ENCODE measurements around the gene MYO1G. TPM values are rescaled to one million over a fixed set of nuclear protein-coding genes. Genes with fewer than 3 reads are reported as not detected.
"Not testable (repeated sequence)": the region's sequence is repeated elsewhere in the genome, so short reads cannot be mapped to it uniquely, and the experiment has no call there.

MYO1G gene
- total RNA-seq, 1 donor from 2014 or later: 2.4 TPM

DNA sequence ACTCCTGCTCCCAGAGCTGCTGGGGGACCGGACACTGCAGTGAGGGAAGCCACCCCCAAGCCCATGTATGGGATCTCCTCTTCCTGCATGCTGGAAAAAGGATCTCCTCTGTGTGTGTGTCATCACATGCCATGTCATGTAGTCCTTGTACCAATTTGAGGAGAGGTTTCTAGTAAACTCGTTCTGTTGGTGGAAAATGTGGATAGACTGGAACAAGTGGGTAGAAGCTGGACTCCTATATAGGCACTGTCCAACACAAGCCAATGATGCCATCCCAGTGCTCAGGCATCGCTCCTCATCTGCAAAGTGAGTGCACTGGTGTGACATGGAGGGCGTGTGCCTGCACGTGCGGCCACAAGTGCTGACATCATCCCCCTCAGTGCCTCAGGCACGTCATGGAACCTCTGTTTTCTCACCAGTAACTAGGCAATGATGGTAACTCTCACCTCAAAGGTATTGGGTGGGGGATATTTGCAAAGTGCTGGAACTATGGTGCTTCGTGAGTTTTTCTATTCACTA is 19.3 kb downstream of the MYO1G start:
- intact Hi-C loops (cut with DNase I): no loop called here
- no peak for DNase-seq (ENCODE audit: low spot score)

GRCh38 chr7:44958645-44959344 is 20.0 kb downstream of the MYO1G start:
- DNase-seq (ENCODE audit: low spot score): no peak
- intact Hi-C loops (cut with DNase I): no loop called here

- DNase-seq (ENCODE audit: low spot score): no peak
- intact Hi-C loops (cut with DNase I): no loop called here
These were observed 22.6 kb downstream of the MYO1G start for GRCh38 chr7:44956157-44956766.

DNA sequence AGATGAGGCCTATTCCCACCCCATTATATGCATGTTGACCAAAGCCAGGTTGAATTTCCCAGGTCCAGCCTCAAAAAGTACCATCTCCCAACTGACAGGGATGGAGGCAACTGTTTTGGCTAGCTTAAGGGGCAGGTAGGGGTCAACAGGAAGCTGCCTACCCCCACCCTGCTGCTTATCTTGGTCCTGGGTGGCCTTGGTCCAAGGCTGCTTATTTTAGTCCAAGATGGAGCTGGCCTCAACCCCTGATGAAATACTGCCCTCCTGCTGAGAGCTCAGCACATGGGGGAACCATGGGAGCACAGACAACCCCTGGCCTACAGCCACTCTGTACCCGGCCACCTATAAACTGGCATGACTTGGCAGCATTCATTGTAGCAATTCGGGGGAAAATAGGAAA is 23.1 kb downstream of the MYO1G start:
- DNase-seq (ENCODE audit: low spot score): no peak
- intact Hi-C loops (cut with DNase I): no loop called here

GRCh38 chr7:44953156-44953555 is 25.7 kb downstream of the MYO1G start:
- intact Hi-C loops (cut with DNase I): no loop called here
- no peak for DNase-seq (ENCODE audit: low spot score)

DNA sequence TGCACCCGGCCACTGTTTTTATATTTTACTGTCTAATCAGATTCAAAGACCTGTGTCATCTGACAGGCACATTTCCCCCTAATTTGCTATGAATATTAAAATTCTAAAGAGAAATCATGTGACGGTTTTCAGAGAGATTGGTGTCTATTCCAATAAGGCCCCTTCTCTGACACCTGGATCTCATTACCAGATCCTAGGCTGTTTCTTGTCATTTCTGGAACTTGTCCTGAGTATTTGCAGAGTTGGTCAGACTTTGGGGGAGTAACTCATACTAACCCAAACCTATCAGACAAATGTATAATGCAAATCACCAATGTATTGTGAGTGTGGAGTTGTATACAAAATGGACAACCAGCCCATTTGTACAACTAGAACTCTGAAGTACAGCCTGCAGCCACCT is 29.5 kb downstream of the MYO1G start:
- no peak for DNase-seq (ENCODE audit: low spot score)
- intact Hi-C loops (cut with DNase I): no loop called here

GRCh38 chr7:44945479-44945878 is 33.3 kb downstream of the MYO1G start:
- intact Hi-C loops (cut with DNase I): no loop called here
- no peak for DNase-seq (ENCODE audit: low spot score)

GRCh38 chr7:44944821-44945220 is 34.0 kb downstream of the MYO1G start:
- no peak for DNase-seq (ENCODE audit: low spot score)
- intact Hi-C loops (cut with DNase I): no loop called here

DNA sequence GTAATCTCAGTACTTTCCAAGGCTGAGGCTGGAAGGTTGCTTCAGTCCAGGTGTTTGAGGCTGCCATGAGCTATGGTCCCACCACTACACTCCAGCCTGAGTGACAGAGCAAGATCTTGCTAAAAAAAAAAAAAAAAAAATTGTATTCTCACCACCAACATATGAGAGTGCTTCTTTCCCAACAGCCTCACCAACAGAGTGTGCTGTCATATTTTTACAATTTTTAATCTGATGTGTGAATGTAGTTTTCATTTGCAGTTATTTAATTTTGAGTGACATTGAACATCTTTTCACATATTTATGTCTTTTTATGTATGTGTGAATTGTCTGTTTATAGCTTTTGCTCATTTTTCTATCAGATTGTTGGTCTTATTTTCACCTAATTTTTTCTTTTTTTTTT is 35.2 kb downstream of the MYO1G start:
- no peak for DNase-seq (ENCODE audit: low spot score)
- intact Hi-C loops (cut with DNase I): no loop called here

DNA sequence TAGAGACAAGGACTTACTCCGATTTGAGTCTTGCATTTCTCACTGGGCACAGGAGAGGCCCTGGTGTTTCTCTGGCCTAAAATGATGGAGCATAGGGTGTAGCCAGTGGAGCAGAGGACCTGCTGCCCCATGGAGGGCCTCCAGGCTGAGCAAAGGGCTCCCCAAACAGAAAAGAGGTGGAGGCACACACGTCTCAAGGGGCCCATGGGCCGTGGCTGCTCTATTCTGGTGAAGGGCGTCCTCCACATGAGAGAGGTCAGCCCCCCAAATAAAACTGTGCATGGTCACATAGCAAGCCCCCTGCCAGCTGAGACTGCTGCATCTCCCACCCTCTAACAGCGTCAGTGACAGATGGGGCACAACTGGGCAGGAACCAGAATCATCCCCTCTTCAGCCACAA is 41.4 kb downstream of the MYO1G start:
- no peak for DNase-seq (ENCODE audit: low spot score)
- intact Hi-C loops (cut with DNase I): no loop called here

GRCh38 chr7:44936322-44936721 is 42.5 kb downstream of the MYO1G start:
- DNase-seq (ENCODE audit: low spot score): no peak
- intact Hi-C loops (cut with DNase I): no loop called here

GRCh38 chr7:44935583-44935982 is 43.2 kb downstream of the MYO1G start:
- intact Hi-C loops (cut with DNase I): no loop called here
- DNase-seq (ENCODE audit: low spot score): no peak

DNA sequence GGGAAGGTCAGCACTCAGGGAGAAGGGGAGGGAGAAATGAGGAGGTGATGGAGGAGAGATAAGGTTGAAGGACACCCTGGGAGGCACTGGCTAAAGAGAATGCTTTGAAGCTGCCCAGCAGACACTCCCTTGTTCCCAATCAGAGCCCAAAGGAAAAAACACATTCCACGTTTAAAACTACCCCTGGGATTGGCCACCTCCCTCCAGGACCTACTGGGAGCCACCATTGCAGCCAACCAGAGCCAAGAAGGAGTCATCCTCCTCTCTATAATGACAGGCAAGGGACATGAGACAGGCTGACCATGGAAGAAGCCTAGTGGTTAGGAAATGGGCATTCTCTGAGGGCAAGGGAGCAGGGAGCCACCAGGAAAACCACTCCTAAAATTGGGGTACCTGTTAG is 43.8 kb downstream of the MYO1G start:
- no peak for DNase-seq (ENCODE audit: low spot score)
- intact Hi-C loops (cut with DNase I): no loop called here

- DNase-seq (ENCODE audit: low spot score); intact Hi-C loops (cut with DNase I): not testable (repeated sequence)
These were observed 44.3 kb downstream of the MYO1G start for GRCh38 chr7:44934510-44934909.

DNA sequence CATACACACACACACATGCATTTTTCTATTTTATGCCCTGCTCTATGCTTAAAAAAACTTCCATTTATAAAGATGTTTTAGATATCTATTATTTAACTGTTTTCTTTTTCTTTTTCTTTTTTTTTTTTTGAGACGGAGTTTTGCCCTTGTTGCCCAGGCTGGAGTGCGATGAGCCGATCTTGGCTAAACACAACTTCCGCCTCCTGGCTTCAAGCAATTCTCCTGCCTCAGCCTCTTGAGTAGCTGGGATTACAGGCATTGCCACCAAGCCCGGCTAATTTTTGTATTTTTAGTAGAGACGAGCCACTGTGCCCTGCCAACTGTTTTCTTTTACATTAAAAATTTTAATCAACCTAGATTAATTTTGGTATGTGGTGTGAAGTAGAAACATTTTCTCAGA is 47.9 kb downstream of the MYO1G start:
- intact Hi-C loops (cut with DNase I): no loop called here
- no peak for DNase-seq (ENCODE audit: low spot score)

DNA sequence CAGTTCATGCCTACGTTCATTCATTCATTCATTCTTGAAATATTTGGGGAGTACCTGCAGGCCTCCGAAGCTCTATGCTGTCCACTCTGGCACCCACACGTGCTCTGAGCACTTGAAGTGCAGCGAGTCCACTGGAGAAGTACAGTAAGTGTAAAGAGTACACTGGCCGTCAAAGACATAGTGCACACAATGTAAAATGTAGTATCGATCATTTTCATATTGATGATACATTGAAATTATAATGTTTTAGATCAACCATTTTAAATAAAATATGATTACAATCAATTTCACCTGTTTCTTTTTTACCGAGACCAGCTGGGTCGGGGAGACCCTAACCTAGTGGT is 56.5 kb downstream of the MYO1G start:
- no peak for DNase-seq (ENCODE audit: low spot score)
- intact Hi-C loops (cut with DNase I): loop anchor here (5.0 kb wide), 1 partner anchor 335 kb away; no protein-coding TSS in a partner anchor

DNA sequence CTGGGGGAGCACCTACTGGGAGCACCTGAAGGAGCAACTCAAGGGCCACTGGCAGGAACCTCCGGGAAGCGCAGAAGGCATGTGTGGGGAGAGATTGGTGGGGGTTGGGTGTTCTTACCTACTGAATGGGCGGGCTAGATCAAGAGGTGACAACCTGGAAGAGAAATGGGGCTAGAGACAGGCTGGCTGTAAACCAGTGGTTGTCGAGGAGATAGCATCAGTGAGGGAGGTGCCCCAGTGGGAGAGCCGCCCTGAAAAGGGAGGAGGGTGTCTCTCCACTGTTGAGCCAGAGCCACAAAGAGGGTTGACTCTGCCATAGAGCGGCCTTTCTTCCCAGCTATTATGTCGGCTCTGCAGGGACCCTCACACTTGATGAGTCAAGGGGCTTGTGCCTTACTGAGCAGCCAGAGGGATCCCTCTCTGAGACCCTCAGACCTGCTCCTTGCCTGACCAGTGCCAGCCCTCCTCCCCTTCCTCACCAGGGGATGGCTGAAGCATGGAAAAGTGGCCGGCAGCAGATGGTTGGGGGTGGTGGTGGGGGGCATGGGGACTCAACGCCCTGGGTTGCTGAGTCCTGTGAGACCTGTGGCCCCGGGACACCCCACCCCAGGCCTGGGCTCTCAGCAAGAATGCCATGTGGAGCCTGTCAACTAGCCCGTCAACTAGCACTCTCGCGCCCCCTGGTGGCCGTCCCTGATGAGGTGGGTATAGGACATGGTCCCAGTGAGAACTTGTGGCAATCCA is 57.0 kb downstream of the MYO1G start:
- DNase-seq (ENCODE audit: low spot score): peak; percentile 96
- intact Hi-C loops (cut with DNase I): loop anchor here (2.0 to 5.0 kb wide), 2 partner anchors 65 to 334 kb away; no protein-coding TSS in a partner anchor

DNA sequence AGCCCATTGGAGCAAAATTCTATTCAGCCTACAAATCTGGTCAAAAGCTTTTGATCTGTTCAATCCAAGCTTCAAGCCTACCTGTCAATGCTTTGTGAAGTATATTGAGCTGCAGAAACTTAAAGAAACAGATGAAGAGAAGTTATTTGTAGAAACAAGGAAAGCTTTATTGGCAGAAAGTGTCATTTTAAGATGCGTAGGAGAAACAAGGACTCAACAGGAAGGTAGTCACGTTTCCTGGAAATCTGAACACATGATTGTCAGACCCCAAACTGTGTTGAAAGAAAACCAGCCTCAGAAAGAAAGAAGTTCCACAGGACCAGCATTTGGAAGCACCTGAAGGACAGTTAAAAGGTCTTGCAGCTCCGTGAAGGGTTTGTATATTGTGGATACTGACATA is 58.7 kb downstream of the MYO1G start:
- no peak for DNase-seq (ENCODE audit: low spot score)
- intact Hi-C loops (cut with DNase I): loop anchor here (2.0 to 5.0 kb wide), 2 partner anchors 63 to 333 kb away; no protein-coding TSS in a partner anchor

- intact Hi-C loops (cut with DNase I): no loop called here
- no peak for DNase-seq (ENCODE audit: low spot score)
These were observed 60.8 kb downstream of the MYO1G start for GRCh38 chr7:44918029-44918428.

DNA sequence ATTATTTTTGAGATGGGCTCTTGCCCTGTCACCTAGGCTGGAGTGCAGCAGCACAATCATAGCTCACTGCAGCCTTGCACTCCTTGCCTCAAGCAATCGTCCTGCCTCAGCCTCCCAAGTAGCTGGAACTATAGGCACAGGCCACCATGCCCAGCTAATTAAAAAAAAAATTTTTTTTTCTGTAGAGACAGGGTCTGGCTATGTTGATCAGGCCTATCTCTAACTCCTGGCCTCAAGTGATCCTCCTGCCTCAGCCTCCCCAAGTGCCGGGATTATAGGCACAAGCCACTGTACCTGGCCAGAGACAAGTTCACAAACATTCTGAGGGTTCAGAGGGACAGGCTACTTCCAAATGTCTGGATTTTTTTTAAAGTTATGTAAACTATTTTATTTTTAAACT is 61.4 kb downstream of the MYO1G start:
- intact Hi-C loops (cut with DNase I): no loop called here

More for the DNA sequence above, 61.4 kb downstream of the MYO1G start:
- no peak for DNase-seq (ENCODE audit: low spot score)

All from cardiac septum (tissue), 1 donor.